NCI-H446 (cell line): ENCODE measurements around the gene CFL1.

Experiments
- DNase-seq, 2 experiments: peaks; one replicate each; lab custom pipeline; 2025; lab: John Stamatoyannopoulos, UW

Gene CFL1

GRCh38 chr11:65887723-65888162 lies 29.8 kb upstream of the CFL1 start:
- no peak for DNase-seq

DNA sequence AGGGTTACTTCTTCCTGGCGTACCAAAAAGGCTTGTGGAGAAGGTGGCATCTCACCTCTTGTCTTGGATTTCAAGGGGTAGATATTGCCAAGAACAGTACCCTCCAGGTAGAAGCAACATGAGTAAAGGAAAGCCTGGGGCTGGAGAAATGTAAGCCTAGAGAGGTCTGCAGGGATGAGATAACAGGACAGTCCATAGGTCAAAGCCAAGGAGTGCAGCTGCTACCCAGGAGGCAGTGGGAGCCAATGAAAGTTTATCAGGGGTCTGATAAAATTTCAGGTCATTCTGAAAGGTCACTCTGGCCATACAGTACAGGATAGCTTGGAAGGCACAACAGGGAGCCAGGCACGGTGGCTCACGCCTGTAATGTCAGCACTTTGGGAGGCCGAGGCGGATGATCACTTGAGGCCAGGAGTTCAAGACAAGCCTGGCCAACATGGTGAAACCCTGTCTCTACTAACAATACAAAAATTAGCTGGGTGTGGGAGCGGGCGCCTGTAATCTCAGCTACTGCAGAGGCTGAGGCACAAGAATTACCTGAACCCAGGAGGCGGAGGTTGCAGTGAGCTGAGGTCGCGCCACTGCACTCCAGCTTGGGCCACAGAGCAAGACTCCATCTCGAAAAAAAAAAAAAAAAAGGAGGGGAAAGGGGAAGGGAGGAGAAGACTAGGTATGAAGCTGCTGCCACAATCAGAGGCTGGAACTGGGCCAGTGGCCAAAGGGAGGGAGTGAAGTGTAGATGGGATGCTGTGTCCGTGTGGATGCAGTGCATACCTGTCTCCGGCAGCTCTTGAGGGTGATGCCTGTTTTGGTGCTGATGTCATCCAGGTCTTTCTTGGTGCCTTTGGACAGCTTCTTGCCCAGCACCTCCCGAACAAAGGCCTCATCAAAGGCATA lies 29.1 kb upstream of the CFL1 start:
- no peak for DNase-seq

GRCh38 chr11:65885808-65886536 lies 28.0 kb upstream of the CFL1 start:
- DNase-seq = no peak

DNA sequence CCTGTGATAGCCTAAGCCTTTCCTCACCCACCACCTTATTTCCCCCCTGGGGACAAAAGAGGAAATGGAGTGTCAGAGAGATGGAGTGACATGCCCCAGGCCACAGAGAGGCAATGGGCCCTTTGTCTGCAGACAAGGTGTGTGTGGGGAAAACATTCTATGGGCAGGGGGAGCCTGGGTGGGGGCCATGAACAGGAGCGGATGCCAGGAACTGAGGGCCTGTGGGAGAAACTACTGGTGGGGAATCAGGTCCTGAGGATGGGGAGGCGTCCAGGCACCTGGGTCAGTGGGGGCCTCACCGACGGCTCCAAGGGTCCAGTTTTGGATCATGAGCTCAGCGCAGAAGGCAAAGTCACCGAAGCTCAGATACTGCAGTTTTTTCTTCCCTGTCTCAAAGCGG lies 27.3 kb upstream of the CFL1 start:
- no peak for DNase-seq

- DNase-seq = peak; percentile 50 to 69
Measured at GRCh38 chr11:65884716-65885092, 26.7 kb upstream of the CFL1 start.

DNA sequence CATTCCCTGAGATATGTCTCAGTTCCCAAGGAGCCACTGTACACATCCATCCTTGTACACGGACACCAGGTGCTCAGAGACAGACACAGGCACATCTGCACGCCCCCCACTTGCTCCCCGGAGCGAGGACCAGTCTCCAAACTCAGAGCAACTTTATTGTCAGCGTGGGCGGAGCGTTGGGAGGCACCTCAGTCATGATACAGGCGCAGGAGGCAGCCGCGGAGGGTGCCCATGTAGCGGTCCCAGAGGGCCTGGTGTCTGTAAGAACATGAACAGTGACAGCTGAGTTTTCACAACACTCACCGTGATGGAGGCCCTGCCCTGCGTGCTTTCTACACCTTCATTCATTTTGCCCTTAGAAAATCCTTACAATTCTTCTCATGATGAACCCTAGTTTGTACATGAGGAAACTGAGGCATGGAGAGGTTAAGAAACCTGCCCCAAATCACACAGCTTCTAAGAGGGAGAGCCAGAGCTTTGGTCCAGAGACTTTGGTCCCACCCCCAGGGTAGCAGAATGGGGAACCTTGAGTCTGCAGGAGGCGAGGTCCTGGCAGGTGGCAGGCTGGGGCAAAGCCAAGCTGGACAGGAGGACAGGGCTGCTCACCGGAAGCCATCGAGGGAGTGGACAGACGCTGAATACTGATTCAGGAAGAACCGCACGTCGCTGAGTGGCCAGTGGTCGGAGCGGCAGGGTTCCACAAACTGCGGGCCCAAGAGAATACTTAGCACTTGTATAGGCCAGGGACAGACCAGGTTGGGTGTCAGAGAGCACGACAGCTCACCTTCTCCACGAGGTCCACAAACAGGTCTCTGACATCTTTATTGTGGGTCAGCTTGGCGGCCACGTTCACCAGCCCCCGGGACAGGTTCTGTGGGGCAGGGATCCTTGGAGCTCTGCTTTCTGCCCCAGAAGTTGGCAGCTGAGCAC lies 26.1 kb upstream of the CFL1 start:
- no peak for DNase-seq

GRCh38 chr11:65883058-65883761 lies 25.2 kb upstream of the CFL1 start:
- no peak for DNase-seq

- DNase-seq = no peak
Measured at GRCh38 chr11:65882120-65883057, 24.4 kb upstream of the CFL1 start.

DNA sequence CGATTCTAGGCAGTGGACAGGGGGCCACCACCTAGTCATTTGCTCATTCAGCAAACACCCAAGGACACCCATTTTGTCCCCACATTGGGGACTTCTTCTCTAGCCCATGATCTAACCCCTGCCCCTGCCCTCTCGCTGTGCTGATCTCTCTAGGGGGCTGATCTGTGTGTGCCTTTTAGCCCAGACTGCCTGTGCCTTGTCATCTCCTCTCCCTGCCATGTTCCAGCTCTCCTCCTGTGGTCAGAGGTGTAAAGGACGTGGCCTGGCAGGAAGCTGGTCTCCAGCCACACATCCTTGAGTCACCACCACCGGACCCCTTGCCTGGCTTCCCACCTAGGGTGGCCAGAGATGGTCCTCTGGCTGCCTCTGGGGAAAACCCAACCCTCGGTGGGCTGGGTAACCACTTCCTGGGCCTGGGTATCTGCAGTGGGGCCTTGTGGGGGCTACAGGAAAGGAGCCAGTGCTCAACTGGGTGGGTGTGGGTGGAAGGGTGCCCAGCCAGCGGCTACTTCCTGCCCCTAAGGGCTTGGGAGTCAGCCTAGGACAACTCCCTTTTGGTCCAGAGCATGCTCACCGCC lies 23.0 kb upstream of the CFL1 start:
- DNase-seq = no peak

GRCh38 chr11:65880027-65880426 lies 22.0 kb upstream of the CFL1 start:
- DNase-seq = no peak

DNA sequence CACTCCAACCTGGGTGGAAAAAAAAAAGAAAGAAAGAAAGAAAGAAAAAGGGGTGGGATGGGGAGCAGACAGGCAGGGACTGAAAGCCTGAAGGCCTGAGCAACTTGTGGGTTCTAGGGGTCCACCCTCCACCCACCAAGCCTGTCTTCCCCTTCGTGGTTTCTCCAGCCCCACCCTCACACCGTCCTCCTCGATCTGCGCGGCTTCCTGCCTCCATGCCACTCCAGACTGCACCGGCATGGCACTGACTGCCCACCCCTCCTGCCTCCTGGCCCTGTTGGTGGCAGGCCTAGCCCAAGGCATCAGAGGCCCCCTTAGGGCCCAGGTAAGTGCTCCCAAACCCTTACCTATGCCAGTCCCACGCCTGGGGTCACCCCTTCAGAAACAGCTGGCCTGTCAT lies 21.6 kb upstream of the CFL1 start, which contains the start of gene CTSW:
CTSW (plus strand) TSS at position 221 of the 400 bp plus-strand sequence; CDS start at position 239, 18 bp downstream.
- DNase-seq = no peak

DNA sequence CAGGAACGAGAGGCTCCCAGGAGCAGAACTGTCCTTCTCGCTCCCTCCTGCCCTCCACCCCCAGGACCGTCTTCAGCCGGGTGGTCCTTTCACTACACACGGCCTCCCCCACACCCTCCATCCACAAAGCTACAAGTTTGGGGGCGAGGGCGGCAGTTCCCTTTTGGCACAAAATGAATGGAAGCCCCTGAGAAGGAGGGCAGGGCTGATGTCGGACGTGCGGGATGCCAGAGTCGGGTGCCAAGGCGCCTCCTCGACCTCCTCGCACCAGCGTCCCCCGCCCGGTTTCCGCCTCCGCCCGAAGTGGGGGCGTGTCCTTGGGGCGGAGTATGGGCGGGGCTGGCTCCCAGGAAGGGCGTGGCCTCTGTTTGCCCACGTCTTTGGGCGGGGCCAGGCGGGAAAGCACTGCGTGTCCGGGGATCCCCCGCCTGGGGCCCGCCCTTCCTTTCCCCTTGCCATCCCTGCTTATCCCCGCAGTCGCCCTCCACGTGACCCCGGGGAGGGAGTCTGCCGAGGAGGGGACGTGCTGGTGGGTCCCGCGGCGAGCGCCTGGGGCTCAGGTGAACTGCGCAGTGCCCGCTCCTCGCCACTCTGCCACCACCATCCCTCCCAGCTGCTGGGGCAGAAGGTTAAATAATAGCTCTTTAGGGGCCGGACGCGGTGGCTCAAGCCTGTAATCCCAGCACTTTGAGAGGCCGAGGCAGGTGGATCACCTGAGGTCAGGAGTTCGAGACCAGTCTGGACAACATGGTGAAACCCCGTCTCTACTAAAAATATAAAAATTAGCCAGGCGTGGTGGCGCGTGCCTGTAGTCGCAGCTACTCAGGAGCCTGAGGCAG lies 15.6 kb upstream of the CFL1 start:
- DNase-seq = peak; percentile 52 to 95

- no peak for DNase-seq
Measured at GRCh38 chr11:65872586-65873317, 14.8 kb upstream of the CFL1 start, which contains the start of gene EFEMP2. Gene EFEMP2 (minus strand): TSS chr11:65872800. CDS start chr11:65872354, 446 bp downstream.

- no peak for DNase-seq
Measured at GRCh38 chr11:65871811-65872548, 14.0 kb upstream of the CFL1 start.

- DNase-seq = no peak
Measured at GRCh38 chr11:65870706-65871681, 13.0 kb upstream of the CFL1 start.

- DNase-seq = no peak
Measured at GRCh38 chr11:65870307-65870658, 12.3 kb upstream of the CFL1 start.
